Activated CD8-positive, alpha-beta memory T cell treated with anti-CD3 and anti-CD28 coated beads for 24 hours (primary cell): ENCODE data around the gene STYX.
A peak's percentile ranks its signal among the peaks of the same experiment; 100 is the strongest.

Source experiments
- DNase-seq: peaks from one replicate; pipeline ENCODE4 v3.0.0-alpha.2; 2020

Gene STYX

GRCh38 chr14:52791223-52792096 lies 61.5 kb downstream of the STYX start, which contains the start of gene GNPNAT1:
GNPNAT1 (minus strand) TSS chr14:52791607; CDS start chr14:52784650, 6,957 bp downstream.
- DNase-seq = peak; percentile 92

GRCh38 chr14:52792097-52792415 lies 62.1 kb downstream of the STYX start:
- no peak for DNase-seq

DNA sequence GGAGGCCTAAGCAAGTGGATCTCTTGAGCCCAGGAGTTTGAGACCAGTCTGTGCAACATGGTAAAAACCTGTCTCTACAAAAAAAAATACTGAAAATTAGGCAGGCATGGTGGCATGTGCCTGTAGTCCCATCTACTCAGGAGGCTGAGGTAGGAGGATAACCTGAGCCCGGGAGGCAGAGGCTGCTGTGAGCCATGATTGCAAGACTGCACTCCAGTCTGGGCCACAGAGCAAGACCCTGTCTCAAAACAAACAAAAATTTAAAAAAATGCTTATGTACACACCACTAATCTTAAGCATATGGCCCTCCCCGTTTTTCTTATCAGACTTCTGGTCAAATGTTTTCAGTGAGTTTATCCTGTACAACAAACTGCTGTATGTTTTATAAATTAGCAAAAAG lies 63.1 kb downstream of the STYX start:
- DNase-seq = no peak

DNA sequence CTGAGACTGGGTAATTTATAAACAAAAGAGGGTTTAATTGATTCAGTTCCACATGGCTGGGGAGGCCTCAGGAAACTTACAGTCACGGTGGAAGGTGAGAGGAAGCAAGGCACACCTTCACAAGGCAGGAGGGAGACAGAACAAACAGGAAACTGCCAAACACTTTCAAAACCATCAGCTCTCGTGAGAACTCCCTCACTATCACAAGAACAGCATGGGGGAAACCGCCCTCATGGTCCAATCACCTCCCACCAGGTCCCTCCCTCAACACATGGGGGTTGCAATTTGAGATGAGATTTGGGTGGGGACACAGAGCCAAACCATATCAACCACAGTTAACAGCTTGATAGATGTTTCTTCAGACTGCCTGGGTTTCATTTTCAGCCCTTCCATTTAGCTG lies 67.7 kb downstream of the STYX start:
- no peak for DNase-seq

- DNase-seq = no peak
These were observed 68.9 kb downstream of the STYX start for GRCh38 chr14:52798826-52799225.

DNA sequence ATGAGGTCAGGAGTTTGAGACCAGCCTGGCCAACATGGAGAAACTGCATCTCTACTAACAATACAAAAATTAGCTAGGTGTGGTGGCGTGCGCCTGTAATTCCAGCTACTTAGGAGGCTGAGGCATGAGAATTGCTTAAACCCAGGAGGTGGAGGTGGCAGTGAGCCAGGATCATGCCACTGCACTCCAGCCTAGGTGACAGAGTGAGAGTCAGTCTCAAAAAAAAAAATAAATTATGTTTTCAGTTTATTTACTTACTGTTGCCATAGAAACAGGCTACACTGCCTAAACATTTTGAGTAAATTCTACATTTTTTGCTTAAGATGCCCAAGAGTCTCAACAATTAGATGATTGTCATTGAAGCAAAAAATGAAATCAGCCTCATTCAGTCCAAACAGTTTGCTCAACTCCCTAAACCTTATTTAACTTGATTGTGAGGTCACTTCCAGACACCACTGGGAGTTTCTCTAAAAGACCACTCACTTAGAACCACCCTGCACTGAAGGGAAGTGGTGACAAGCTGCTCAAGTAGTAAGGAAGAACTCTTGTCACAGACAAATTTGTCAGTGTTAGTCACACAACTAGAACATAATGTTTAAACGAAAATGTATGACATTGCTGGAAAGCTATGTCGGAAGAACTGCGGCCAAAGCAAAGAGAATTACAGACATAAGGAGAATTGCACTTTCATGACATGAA lies 71.2 kb downstream of the STYX start:
- no peak for DNase-seq

GRCh38 chr14:52802597-52802996 lies 72.6 kb downstream of the STYX start:
- no peak for DNase-seq

GRCh38 chr14:52806115-52806514 lies 76.1 kb downstream of the STYX start:
- no peak for DNase-seq

DNA sequence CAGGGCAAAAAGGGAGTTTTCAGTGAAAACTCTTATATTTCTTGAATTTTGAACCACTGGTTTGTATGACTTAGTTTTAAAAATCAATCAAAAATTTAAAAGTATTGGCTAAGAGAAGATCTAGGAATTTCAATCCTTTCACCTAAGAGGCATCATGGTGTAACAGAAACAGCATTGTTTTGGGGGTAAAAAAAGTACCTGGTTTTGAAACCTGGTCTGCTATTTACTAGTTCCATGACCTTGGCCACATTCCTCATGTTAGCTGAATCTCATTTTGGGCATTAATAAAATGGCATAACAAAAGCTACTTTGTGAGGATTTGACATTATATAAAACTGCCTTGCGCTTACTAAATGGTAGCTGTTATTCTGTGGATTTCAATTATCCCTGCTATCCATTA lies 78.1 kb downstream of the STYX start:
- no peak for DNase-seq

DNA sequence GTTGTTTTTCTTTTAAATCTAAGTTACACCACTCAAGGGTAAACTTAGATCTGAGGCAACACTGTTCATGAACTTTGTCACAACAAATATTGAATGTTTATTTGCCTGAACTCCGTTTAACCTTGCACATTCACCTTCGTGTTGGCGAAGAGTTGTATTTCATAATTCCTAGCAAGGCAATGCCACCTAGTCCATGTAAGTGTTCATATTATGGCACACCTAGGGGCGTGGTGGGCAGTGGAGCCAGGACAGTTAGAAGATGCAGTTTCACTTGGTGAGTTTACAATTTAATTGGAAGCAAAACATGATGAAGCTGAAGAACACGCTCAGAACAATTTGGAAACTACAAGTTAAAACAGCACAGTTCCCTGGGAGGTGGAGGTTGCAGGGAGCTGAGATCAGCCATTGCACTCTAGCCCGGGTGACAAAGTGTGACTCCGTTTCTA lies 91.9 kb downstream of the STYX start:
- no peak for DNase-seq

DNA sequence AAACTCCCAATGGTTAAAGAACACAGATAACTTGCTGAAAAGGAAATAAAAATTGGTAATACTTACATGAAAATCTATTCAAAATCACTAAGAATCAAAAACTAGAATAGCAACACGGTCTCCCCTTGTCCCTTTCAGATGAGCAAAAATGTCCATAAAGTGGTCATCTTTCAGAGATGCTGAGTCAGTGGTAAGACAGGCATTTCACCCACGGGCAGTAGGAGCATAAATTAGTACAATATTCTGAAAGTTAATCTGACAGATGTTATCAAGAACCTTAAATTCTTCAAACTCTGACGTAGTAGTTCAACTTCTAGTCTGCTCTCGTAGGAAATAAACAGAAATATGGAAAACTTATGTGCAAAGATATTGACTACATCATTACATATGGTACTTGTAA lies 94.5 kb downstream of the STYX start:
- no peak for DNase-seq
